GM18520 (cell line): ENCODE data around the gene RHOG.

Experiments
- ATAC-seq: cut with Tn5 transposase; IDR thresholded peaks from one replicate; pipeline ENCODE4 v1.9.1; 2021; ENCODE audit not compliant: unreplicated experiment

The RHOG gene

GRCh38 chr11:3860375-3860774 lies 19.6 kb upstream of the RHOG start:
- no peak for ATAC-seq

- no peak for ATAC-seq
These were observed 18.7 kb upstream of the RHOG start for GRCh38 chr11:3859373-3859881.

- ATAC-seq, result no peak
These were observed 16.9 kb upstream of the RHOG start for GRCh38 chr11:3857628-3858027.

GRCh38 chr11:3856856-3857553 lies 16.2 kb upstream of the RHOG start:
- no peak for ATAC-seq

- no peak for ATAC-seq
These were observed 15.2 kb upstream of the RHOG start for GRCh38 chr11:3855808-3856491.

- peak; percentile 64 for ATAC-seq
These were observed 14.4 kb upstream of the RHOG start, which contains the start of gene STIM1 for GRCh38 chr11:3854977-3855807. STIM1 (plus strand) TSS chr11:3855664; CDS start chr11:3856271, 607 bp downstream.

GRCh38 chr11:3854660-3854976 lies 13.9 kb upstream of the RHOG start:
- ATAC-seq, result no peak

- ATAC-seq, result no peak
These were observed 13.3 kb upstream of the RHOG start for GRCh38 chr11:3853899-3854659.

GRCh38 chr11:3853545-3853842 lies 12.7 kb upstream of the RHOG start:
- ATAC-seq, result no peak

GRCh38 chr11:3849297-3849874 lies 8.6 kb upstream of the RHOG start:
- ATAC-seq, result no peak

- ATAC-seq, result no peak
These were observed 4.9 kb upstream of the RHOG start for GRCh38 chr11:3845670-3846069.

GRCh38 chr11:3845246-3845645 lies 4.5 kb upstream of the RHOG start:
- no peak for ATAC-seq

GRCh38 chr11:3843326-3843725 lies 2.6 kb upstream of the RHOG start:
- ATAC-seq, result no peak

- peak; percentile 41 for ATAC-seq
These were observed 929 bp upstream of the RHOG start for GRCh38 chr11:3841426-3842350.

GRCh38 chr11:3840004-3840869 lies 522 bp downstream of the RHOG start:
- no peak for ATAC-seq

- no peak for ATAC-seq
These were observed 2.3 kb downstream of the RHOG start for GRCh38 chr11:3838504-3838903.

GRCh38 chr11:3837793-3838192 lies 3.0 kb downstream of the RHOG start:
- ATAC-seq, result no peak

GRCh38 chr11:3836903-3837302 lies 3.9 kb downstream of the RHOG start:
- no peak for ATAC-seq

GRCh38 chr11:3835751-3836150 lies 5.0 kb downstream of the RHOG start:
- no peak for ATAC-seq
